Mucosa of rectum (tissue), 2 donors: Measurements from ENCODE around the gene GLG1.
"Not testable (repeated sequence)": the region's sequence is repeated elsewhere in the genome, so short reads cannot be mapped to it uniquely, and the experiment has no call there.

Experiments used
- H3K27ac ChIP-seq, 2 donors: one replicate each; pipeline ENCODE4 v1.7.0; 2013; ENCODE audit warnings: inconsistent platforms in 2 of 2, low read depth in 2 of 2, low read length in 2 of 2
- H3K27me3 ChIP-seq, 2 donors: one replicate each; pipeline ENCODE4 v1.7.0; 2013; ENCODE audit warnings: low read length in 2 of 2; ENCODE audit not compliant: control insufficient read depth in 2 of 2, insufficient read depth in 2 of 2
- H3K36me3 ChIP-seq, 2 donors: one replicate each; pipeline ENCODE4 v1.7.0; 2013; ENCODE audit warnings: low read length in 2 of 2; ENCODE audit not compliant: control insufficient read depth in 2 of 2, insufficient read depth in 2 of 2
- H3K4me1 ChIP-seq, 2 donors: one replicate each; pipeline ENCODE4 v1.7.0; 2013; ENCODE audit warnings: low read length in 2 of 2, mild to moderate bottlenecking in 1 of 2; ENCODE audit not compliant: control insufficient read depth in 2 of 2, insufficient read depth in 2 of 2
- H3K4me3 ChIP-seq, 2 donors: one replicate each; pipeline ENCODE4 v1.7.0; 2013; ENCODE audit warnings: low read length in 2 of 2
- H3K9ac ChIP-seq, 2 donors: one replicate each; pipeline ENCODE4 v1.7.0; 2013; ENCODE audit warnings: low read length in 2 of 2, low read depth in 1 of 2, mild to moderate bottlenecking in 1 of 2
- H3K9me3 ChIP-seq, 2 donors: one replicate each; pipeline ENCODE4 v1.7.0; 2013; ENCODE audit warnings: low read length in 2 of 2; ENCODE audit not compliant: control insufficient read depth in 2 of 2
- donor health status: healthy.
- donor health status: Normal muscosa, but diverticular disease.

The GLG1 gene

GRCh38 chr16:74450967-74451760 is 155.8 kb downstream of the GLG1 start:
- Histone ChIP-seq H3K9me3 (no peaks in the 10 kb centered on the region), H3K27me3 (no peaks in the 10 kb centered on the region), H3K9ac (no peak overlapping the region), H3K4me3 (no peak overlapping the region), H3K27ac (no peak overlapping the region), H3K4me1 (peaks cover 10 to 16% of the 10 kb centered on the region in 2 donors), H3K36me3 (peaks cover 40 to 43% of the 10 kb centered on the region in 2 donors)

GRCh38 chr16:74450236-74450635 is 156.7 kb downstream of the GLG1 start:
- Histone ChIP-seq H3K36me3 (peaks cover 33 to 38% of the 10 kb centered on the region in 2 donors), H3K27ac (peak overlapping the region; percentile 70 to 85), H3K9ac (no peak overlapping the region)

GRCh38 chr16:74449470-74449869 is 157.4 kb downstream of the GLG1 start:
- Histone ChIP-seq H3K4me1 (peaks cover 10 to 16% of the 10 kb centered on the region in 2 donors), H3K9ac (no peak overlapping the region), H3K9me3 (no peaks in the 10 kb centered on the region), H3K27ac (peak overlapping the region; percentile 70 to 85), H3K27me3 (no peaks in the 10 kb centered on the region), H3K36me3 (peaks cover 28 to 31% of the 10 kb centered on the region in 2 donors), H3K4me3 (no peak overlapping the region)

More at GRCh38 chr16:74450236-74450635, 156.7 kb downstream of the GLG1 start:
- H3K9me3 ChIP-seq: no peaks in the 10 kb centered on the region
- no peak overlapping the region for H3K4me3 ChIP-seq
- H3K27me3 ChIP-seq: no peaks in the 10 kb centered on the region
- peaks cover 10 to 16% of the 10 kb centered on the region in 2 donors for H3K4me1 ChIP-seq

- Histone ChIP-seq H3K9ac (no peak overlapping the region), H3K4me3 (no peak overlapping the region), H3K9me3 (no peaks in the 10 kb centered on the region), H3K36me3 (peaks cover 28 to 31% of the 10 kb centered on the region in 2 donors), H3K4me1 (peaks cover 10 to 16% of the 10 kb centered on the region in 2 donors), H3K27ac (peak overlapping the region; percentile 70 to 85), H3K27me3 (no peaks in the 10 kb centered on the region)
Measured at GRCh38 chr16:74448990-74449389, 157.9 kb downstream of the GLG1 start.

- H3K9me3 ChIP-seq: no peaks in the 10 kb centered on the region
- H3K9ac ChIP-seq: no peak overlapping the region
- H3K4me3 ChIP-seq: no peak overlapping the region
- no peaks in the 10 kb centered on the region for H3K27me3 ChIP-seq
- H3K27ac ChIP-seq: peak overlapping the region in 1 of 2 donors; percentile 65
- H3K36me3 ChIP-seq: peaks cover 21 to 22% of the 10 kb centered on the region in 2 donors
- H3K4me1 ChIP-seq: peaks cover 10 to 16% of the 10 kb centered on the region in 2 donors
Measured at GRCh38 chr16:74447578-74447977, 159.3 kb downstream of the GLG1 start.

GRCh38 chr16:74446866-74447265 is 160.0 kb downstream of the GLG1 start:
- no peak overlapping the region for H3K4me3 ChIP-seq
- no peaks in the 10 kb centered on the region for H3K27me3 ChIP-seq
- no peak overlapping the region for H3K27ac ChIP-seq
- no peak overlapping the region for H3K9ac ChIP-seq
- peaks cover 14 to 15% of the 10 kb centered on the region in 2 donors for H3K36me3 ChIP-seq
- H3K9me3 ChIP-seq: no peaks in the 10 kb centered on the region
- peaks cover 10 to 16% of the 10 kb centered on the region in 2 donors for H3K4me1 ChIP-seq

GRCh38 chr16:74443624-74444346 is 163.1 kb downstream of the GLG1 start:
- not testable (repeated sequence) for H3K4me3 ChIP-seq, H3K27me3 ChIP-seq, H3K36me3 ChIP-seq, H3K9me3 ChIP-seq, H3K9ac ChIP-seq, H3K4me1 ChIP-seq, H3K27ac ChIP-seq

- H3K27ac ChIP-seq: no peak overlapping the region
- H3K36me3 ChIP-seq: no peaks in the 10 kb centered on the region
- no peaks in the 10 kb centered on the region for H3K9me3 ChIP-seq
- H3K9ac ChIP-seq: no peak overlapping the region
- no peaks in the 10 kb centered on the region for H3K27me3 ChIP-seq
- H3K4me1 ChIP-seq: peaks cover 0 to 2% of the 10 kb centered on the region in 2 donors
- H3K4me3 ChIP-seq: no peak overlapping the region
Measured at GRCh38 chr16:74439685-74440084, 167.2 kb downstream of the GLG1 start.

GRCh38 chr16:74438492-74438979 is 168.4 kb downstream of the GLG1 start:
- no peaks in the 10 kb centered on the region for H3K36me3 ChIP-seq
- no peaks in the 10 kb centered on the region for H3K27me3 ChIP-seq
- H3K4me3 ChIP-seq: no peak overlapping the region
- H3K9me3 ChIP-seq: no peaks in the 10 kb centered on the region
- peaks cover 0 to 2% of the 10 kb centered on the region in 2 donors for H3K4me1 ChIP-seq
- no peak overlapping the region for H3K27ac ChIP-seq
- H3K9ac ChIP-seq: peak overlapping the region in 1 of 2 donors; percentile 8

GRCh38 chr16:74431516-74431915 is 175.4 kb downstream of the GLG1 start:
- H3K27ac ChIP-seq: no peak overlapping the region
- no peaks in the 10 kb centered on the region for H3K27me3 ChIP-seq
- no peak overlapping the region for H3K4me3 ChIP-seq
- H3K9me3 ChIP-seq: no peaks in the 10 kb centered on the region
- no peaks in the 10 kb centered on the region for H3K4me1 ChIP-seq
- H3K9ac ChIP-seq: no peak overlapping the region
- no peaks in the 10 kb centered on the region for H3K36me3 ChIP-seq
